SIG-M5 (cell line): Measurements from ENCODE around the gene KIAA1217.

Experiments used
- DNase-seq: peaks from one replicate; lab custom pipeline; 2025; lab: John Stamatoyannopoulos, UW

KIAA1217 gene

DNA sequence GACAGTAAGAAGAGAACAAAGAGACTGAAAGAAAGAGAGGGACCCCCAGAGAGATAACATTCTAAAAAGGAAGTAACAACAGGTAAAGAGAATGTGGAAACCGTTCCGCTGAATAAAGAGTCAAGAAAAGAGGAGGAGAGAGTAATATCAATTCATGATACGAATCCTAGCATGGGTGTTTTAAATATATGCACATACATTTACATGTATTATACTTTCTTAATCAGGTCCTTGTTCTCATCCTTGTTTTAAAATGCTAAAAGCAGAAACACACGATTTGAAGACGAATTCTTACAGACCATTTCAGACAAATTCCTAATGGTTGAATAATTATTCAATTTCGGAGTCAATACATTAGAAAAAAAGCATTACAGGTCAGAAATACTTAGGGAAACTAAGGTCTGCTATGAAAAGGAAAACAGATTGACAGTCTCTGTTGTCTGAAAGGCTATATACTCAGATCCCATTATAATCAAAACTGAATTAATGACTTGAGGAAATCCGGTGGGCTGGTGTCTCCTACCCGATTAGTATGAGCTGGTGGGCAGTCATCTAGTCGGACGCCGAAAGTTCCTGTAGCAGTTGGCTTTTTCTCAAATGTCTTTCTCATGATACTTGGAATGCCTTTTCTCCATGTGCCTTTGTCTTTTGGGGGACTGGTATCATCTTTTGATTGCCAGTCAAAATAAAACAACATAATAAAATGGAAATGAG lies 387.4 kb downstream of the KIAA1217 start:
- no peak for DNase-seq

DNA sequence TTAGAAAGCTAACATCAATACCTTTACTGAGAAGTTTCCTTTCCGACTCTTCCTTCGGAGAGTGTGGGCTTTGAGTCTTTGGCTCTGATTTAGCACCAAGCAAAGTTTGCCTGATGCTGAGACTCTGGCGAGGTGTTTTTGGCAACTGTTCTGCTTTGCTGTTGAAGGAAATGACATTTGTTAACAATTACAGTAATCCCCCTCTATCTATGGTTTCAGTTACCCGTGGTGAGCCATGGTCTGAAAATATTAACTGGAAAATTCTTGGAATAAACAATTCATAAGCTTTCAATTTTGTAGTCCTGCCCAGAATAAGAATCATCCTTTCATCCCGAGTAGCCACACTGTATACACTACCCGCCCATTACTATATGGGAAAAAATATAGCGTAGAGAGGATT lies 388.5 kb downstream of the KIAA1217 start:
- no peak for DNase-seq
